Hepatocyte (in vitro differentiated cells): ENCODE results near the gene CRADD.

Source experiments
- CTCF ChIP-seq: fragments of 200-600 bp; sonication (generic); IDR thresholded peaks from 2 replicates; pipeline ENCODE4 v1.5.1; 2016; ENCODE audit warnings: antibody characterized with exemption, mild to moderate bottlenecking; ENCODE audit not compliant: poor library complexity
- EZH2 ChIP-seq: fragments of 200-600 bp; sonication (generic); IDR thresholded peaks from 2 replicates; pipeline ENCODE4 v1.6.1; 2016; ENCODE audit warnings: antibody characterized with exemption, mild to moderate bottlenecking, borderline replicate concordance

- TF ChIP-seq CTCF (no peak), EZH2 (no peak)
These were observed 171.4 kb downstream of the CRADD start for GRCh38 chr12:93848523-93849101.
